PFSK-1 (cell line): Measurements from ENCODE around the gene KCNH1.

ENCODE experiments used
- FOXP2 ChIP-seq: optimal IDR thresholded peaks from 2 replicates; pipeline ENCODE3; 2011; ENCODE audit warnings: borderline replicate concordance, control low read depth, inconsistent platforms; ENCODE audit not compliant: insufficient read depth; ENCODE audit errors: extremely low read length, extremely low read depth
- POLR2AphosphoS5 ChIP-seq: IDR thresholded peaks from 2 replicates; pipeline ENCODE4 v1.6.1; 2012; ENCODE audit warnings: low read depth, mild to moderate bottlenecking, control low read depth, low read length, moderate library complexity
- SIN3A ChIP-seq: IDR thresholded peaks from 2 replicates; pipeline ENCODE4 v1.6.1; 2012; ENCODE audit warnings: mild to moderate bottlenecking, low read length, moderate library complexity, borderline replicate concordance; ENCODE audit not compliant: insufficient read depth
- TAF1 ChIP-seq: IDR thresholded peaks from 2 replicates; pipeline ENCODE4 v1.6.1; 2012; ENCODE audit warnings: low read length, control low read depth, borderline replicate concordance; ENCODE audit not compliant: insufficient read depth
- TF ChIP-seq, protein P1 (sequence below), 2 experiments: IDR thresholded peaks; 2 replicates each; pipeline versions ENCODE4 v1.6.1 to v1.8.0; 2011 to 2012; ENCODE audit warnings: low read depth in 2 of 2, low read length in 2 of 2, control low read depth in 1 of 2, inconsistent platforms in 1 of 2, mild to moderate bottlenecking in 1 of 2, moderate library complexity in 1 of 2; ENCODE audit not compliant: insufficient read depth in 1 of 2

KCNH1 gene

DNA sequence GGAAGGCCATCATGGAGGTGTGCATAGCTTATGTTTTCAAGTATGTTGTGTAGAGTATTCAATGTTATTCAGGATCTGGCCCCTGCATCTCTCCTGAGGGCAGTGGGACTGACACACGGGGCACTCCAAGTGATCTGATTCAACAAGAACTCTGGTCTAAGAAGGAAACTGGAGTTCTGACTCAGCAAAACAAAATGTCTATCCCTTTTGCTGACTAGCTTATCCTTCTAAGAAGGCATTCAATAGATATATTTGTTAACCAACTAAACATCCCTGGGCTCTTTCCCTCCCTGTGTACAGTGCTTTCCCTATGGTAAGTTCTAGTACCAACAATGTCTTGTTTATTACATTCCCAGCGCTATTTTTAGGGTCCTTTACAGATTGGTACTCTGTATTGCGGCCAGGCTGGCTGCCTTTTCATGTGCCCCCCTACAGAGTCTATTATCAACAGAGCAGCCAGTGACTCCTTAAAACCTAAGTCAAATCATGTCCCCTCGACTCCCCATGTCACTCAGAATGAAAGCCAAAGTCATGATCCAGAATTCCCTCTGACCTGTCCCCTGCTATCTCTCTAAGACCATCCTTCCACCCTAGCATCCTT lies 304.9 kb downstream of the KCNH1 start:
- TF ChIP-seq TAF1 (no peak), SIN3A (no peak), FOXP2 (no peak), POLR2AphosphoS5 (no peak)
- TF ChIP-seq, protein P1, sequence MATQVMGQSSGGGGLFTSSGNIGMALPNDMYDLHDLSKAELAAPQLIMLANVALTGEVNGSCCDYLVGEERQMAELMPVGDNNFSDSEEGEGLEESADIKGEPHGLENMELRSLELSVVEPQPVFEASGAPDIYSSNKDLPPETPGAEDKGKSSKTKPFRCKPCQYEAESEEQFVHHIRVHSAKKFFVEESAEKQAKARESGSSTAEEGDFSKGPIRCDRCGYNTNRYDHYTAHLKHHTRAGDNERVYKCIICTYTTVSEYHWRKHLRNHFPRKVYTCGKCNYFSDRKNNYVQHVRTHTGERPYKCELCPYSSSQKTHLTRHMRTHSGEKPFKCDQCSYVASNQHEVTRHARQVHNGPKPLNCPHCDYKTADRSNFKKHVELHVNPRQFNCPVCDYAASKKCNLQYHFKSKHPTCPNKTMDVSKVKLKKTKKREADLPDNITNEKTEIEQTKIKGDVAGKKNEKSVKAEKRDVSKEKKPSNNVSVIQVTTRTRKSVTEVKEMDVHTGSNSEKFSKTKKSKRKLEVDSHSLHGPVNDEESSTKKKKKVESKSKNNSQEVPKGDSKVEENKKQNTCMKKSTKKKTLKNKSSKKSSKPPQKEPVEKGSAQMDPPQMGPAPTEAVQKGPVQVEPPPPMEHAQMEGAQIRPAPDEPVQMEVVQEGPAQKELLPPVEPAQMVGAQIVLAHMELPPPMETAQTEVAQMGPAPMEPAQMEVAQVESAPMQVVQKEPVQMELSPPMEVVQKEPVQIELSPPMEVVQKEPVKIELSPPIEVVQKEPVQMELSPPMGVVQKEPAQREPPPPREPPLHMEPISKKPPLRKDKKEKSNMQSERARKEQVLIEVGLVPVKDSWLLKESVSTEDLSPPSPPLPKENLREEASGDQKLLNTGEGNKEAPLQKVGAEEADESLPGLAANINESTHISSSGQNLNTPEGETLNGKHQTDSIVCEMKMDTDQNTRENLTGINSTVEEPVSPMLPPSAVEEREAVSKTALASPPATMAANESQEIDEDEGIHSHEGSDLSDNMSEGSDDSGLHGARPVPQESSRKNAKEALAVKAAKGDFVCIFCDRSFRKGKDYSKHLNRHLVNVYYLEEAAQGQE (IDR thresholded peaks at IDR 0.05; ENCODE audit: insufficient read depth in 1 of 2, low read depth in 2 of 2, low read length in 2 of 2): no peak

- TF ChIP-seq, protein P1 (IDR thresholded peaks at IDR 0.05; ENCODE audit: insufficient read depth in 1 of 2, low read depth in 2 of 2, low read length in 2 of 2): no peak
- TF ChIP-seq TAF1 (no peak), POLR2AphosphoS5 (no peak), FOXP2 (no peak), SIN3A (no peak)
Observed at GRCh38 chr1:210827481-210827880, 306.5 kb downstream of the KCNH1 start.

GRCh38 chr1:210826686-210827085 lies 307.3 kb downstream of the KCNH1 start:
- TF ChIP-seq TAF1 (no peak), SIN3A (no peak), POLR2AphosphoS5 (no peak), FOXP2 (no peak)
- TF ChIP-seq, protein P1 (IDR thresholded peaks at IDR 0.05; ENCODE audit: insufficient read depth in 1 of 2, low read depth in 2 of 2, low read length in 2 of 2): no peak

GRCh38 chr1:210822932-210823331 lies 311.0 kb downstream of the KCNH1 start:
- TF ChIP-seq, protein P1 (IDR thresholded peaks at IDR 0.05; ENCODE audit: insufficient read depth in 1 of 2, low read depth in 2 of 2, low read length in 2 of 2): no peak

- TF ChIP-seq POLR2AphosphoS5 (no peak), FOXP2 (no peak)
- TF ChIP-seq, protein P1 (IDR thresholded peaks at IDR 0.05; ENCODE audit: insufficient read depth in 1 of 2, low read depth in 2 of 2, low read length in 2 of 2): no peak
Observed at GRCh38 chr1:210822241-210822640, 311.7 kb downstream of the KCNH1 start.
